H1 (cell line): ENCODE measurements around the gene PTPA. TPM values are rescaled to one million over a fixed set of nuclear protein-coding genes. Genes with fewer than 3 reads are reported as not detected.

Experiments used
- CTCF ChIA-PET: fragments of 300-600 bp; sonication (Branson Sonifier 250); formaldehyde crosslinking; loops from one replicate; lab custom pipeline; 2021; ENCODE audit not compliant: partially characterized antibody; lab: Charles Lee
- POLR2A ChIA-PET: fragments of 300-600 bp; sonication (Branson Sonifier 250); formaldehyde crosslinking; loops from one replicate; lab custom pipeline; 2021; ENCODE audit warnings: inconsistent platforms; ENCODE audit not compliant: partially characterized antibody; lab: Charles Lee
- DNase-seq, 2 experiments: peaks; one replicate each; pipeline versions ENCODE4 v3.0.0 to v3.0.0-alpha.2; 2010 to 2022; ENCODE audit warnings: low spot score in 2 of 2, low read depth in 1 of 2, mixed read lengths in 1 of 2
- FAIRE-seq: peaks from 2 replicates; lab custom pipeline; 2011; peaks lifted over from hg19 to GRCh38; lab: Jason Lieb, UNC
- H2AFZ ChIP-seq: 2 replicates; pipeline ENCODE4 v1.8.1; 2012; ENCODE audit warnings: low read length, inconsistent platforms
- H2AK5ac ChIP-seq: 2 replicates; pipeline ENCODE4 v1.6.1; 2013; ENCODE audit warnings: low read depth, low read length
- H2BK120ac ChIP-seq: replicated peaks from 2 replicates; pipeline ENCODE3; 2013; ENCODE audit warnings: low read depth, low read length, inconsistent platforms
- H2BK12ac ChIP-seq: 2 replicates; pipeline ENCODE4 v1.6.1; 2013; ENCODE audit warnings: low read depth, low read length
- H2BK15ac ChIP-seq: 2 replicates; pipeline ENCODE4 v1.6.1; 2013; ENCODE audit warnings: low read length
- H2BK20ac ChIP-seq: 2 replicates; pipeline ENCODE4 v1.6.1; 2013; ENCODE audit warnings: low read length
- H2BK5ac ChIP-seq: 2 replicates; pipeline ENCODE4 v1.6.1; 2013; ENCODE audit warnings: low read depth, low read length
- H3K14ac ChIP-seq: 2 replicates; pipeline ENCODE4 v1.6.1; 2013; ENCODE audit warnings: inconsistent platforms; ENCODE audit not compliant: insufficient read length
- H3K18ac ChIP-seq: 2 replicates; pipeline ENCODE4 v1.6.1; 2013; ENCODE audit warnings: low read length; ENCODE audit errors: extremely low read depth
- H3K23ac ChIP-seq: 2 replicates; pipeline ENCODE4 v1.6.1; 2013; ENCODE audit warnings: inconsistent platforms; ENCODE audit not compliant: insufficient read length
- H3K23me2 ChIP-seq: 2 replicates; pipeline ENCODE4 v1.6.1; 2013; ENCODE audit warnings: low read depth, low read length
- H3K27ac ChIP-seq: 2 replicates; pipeline ENCODE4 v1.6.1; 2011; ENCODE audit warnings: low read depth, low read length, inconsistent platforms
- H3K27me3 ChIP-seq, 4 experiments: replicated peaks in 1 of 4; 1 replicate in 1 of 4; 2 replicates in 3 of 4; pipeline versions ENCODE4 v1.6.1 to v1.8.1; 2011 to 2013; ENCODE audit warnings: low read length in 3 of 4, mild to moderate bottlenecking in 3 of 4, inconsistent platforms in 2 of 4, mixed read lengths in 2 of 4, moderate library complexity in 1 of 4; ENCODE audit not compliant: control insufficient read depth in 3 of 4, insufficient read depth in 3 of 4; ENCODE audit errors: extremely low read depth in 1 of 4
- H3K36me3 ChIP-seq, 4 experiments: 2 replicates each; pipeline versions ENCODE4 v1.6.1 to v1.8.1; 2011 to 2013; ENCODE audit warnings: mild to moderate bottlenecking in 4 of 4, low read length in 3 of 4, moderate library complexity in 2 of 4, control low read depth in 1 of 4, inconsistent platforms in 1 of 4; ENCODE audit not compliant: insufficient read depth in 4 of 4, control insufficient read depth in 2 of 4
- H3K4ac ChIP-seq: replicated peaks from 2 replicates; pipeline ENCODE3; 2013; ENCODE audit warnings: low read length, low read depth, mixed read lengths, inconsistent platforms; ENCODE audit not compliant: insufficient read length
- H3K4me1 ChIP-seq, 4 experiments: replicated peaks in 1 of 4; 1 replicate in 1 of 4; 2 replicates in 3 of 4; pipeline versions ENCODE4 v1.6.1 to v1.8.1; 2011 to 2013; ENCODE audit warnings: low read length in 3 of 4, inconsistent platforms in 2 of 4, mixed read lengths in 1 of 4; ENCODE audit not compliant: insufficient read depth in 4 of 4, control insufficient read depth in 3 of 4
- H3K4me2 ChIP-seq, 2 experiments: 2 replicates each; pipeline versions ENCODE4 v1.6.1 to v1.8.1; 2011 to 2013; ENCODE audit warnings: low read depth in 2 of 2, low read length in 2 of 2, control low read depth in 1 of 2, inconsistent platforms in 1 of 2, mild to moderate bottlenecking in 1 of 2; ENCODE audit not compliant: insufficient read depth in 1 of 2
- H3K4me3 ChIP-seq, 4 experiments: fragments of 200-600, 300-600 bp in 1 of 4; sonication (generic), shearing (Covaris generic), sonication (Bioruptor Twin) in 1 of 4; 2 replicates each; pipeline versions ENCODE4 v1.5.1 to v1.8.1; 2011 to 2016; ENCODE audit warnings: low read length in 4 of 4, low read depth in 3 of 4, control low read depth in 2 of 4, inconsistent platforms in 2 of 4, mild to moderate bottlenecking in 2 of 4, mixed read lengths in 1 of 4, moderate library complexity in 1 of 4; ENCODE audit not compliant: insufficient read depth in 2 of 4; ENCODE audit errors: extremely low read depth in 1 of 4
- H3K56ac ChIP-seq: replicated peaks from 2 replicates; pipeline ENCODE3; 2013; ENCODE audit warnings: low read depth, mild to moderate bottlenecking, mixed read lengths, low read length, inconsistent platforms; ENCODE audit not compliant: insufficient read length
- H3K79me1 ChIP-seq: 2 replicates; pipeline ENCODE4 v1.6.1; 2013; ENCODE audit warnings: low read depth, low read length, control low read depth
- H3K79me2 ChIP-seq, 2 experiments: 2 replicates each; pipeline versions ENCODE4 v1.6.1 to v1.8.1; 2012 to 2013; ENCODE audit warnings: low read length in 2 of 2, mild to moderate bottlenecking in 2 of 2, inconsistent platforms in 1 of 2; ENCODE audit not compliant: insufficient read depth in 2 of 2, control insufficient read depth in 1 of 2
- H3K9ac ChIP-seq, 4 experiments: replicated peaks in 1 of 4; 1 replicate in 1 of 4; 2 replicates in 3 of 4; pipeline versions ENCODE4 v1.6.1 to v1.8.1; 2011 to 2013; ENCODE audit warnings: low read depth in 3 of 4, low read length in 3 of 4, control low read depth in 2 of 4, mild to moderate bottlenecking in 2 of 4, moderate library complexity in 2 of 4, inconsistent platforms in 1 of 4; ENCODE audit errors: extremely low read depth in 1 of 4
- H3K9me3 ChIP-seq, 2 experiments: 2 replicates each; pipeline versions ENCODE4 v1.6.1 to v1.8.1; 2012 to 2013; ENCODE audit warnings: mild to moderate bottlenecking in 2 of 2, moderate library complexity in 2 of 2, control low read depth in 1 of 2, inconsistent platforms in 1 of 2, low read depth in 1 of 2, low read length in 1 of 2, mixed read lengths in 1 of 2; ENCODE audit not compliant: insufficient read depth in 2 of 2
- H4K20me1 ChIP-seq, 2 experiments: replicated peaks in 1 of 2; 2 replicates each; pipeline versions ENCODE3 to v1.8.1; 2011 to 2013; ENCODE audit warnings: inconsistent platforms in 2 of 2, low read length in 2 of 2, mild to moderate bottlenecking in 1 of 2; ENCODE audit not compliant: insufficient read depth in 2 of 2, control insufficient read depth in 1 of 2
- H4K5ac ChIP-seq: 2 replicates; pipeline ENCODE4 v1.6.1; 2013; ENCODE audit warnings: low read length, low read depth, mixed read lengths, inconsistent platforms; ENCODE audit not compliant: insufficient read length
- H4K8ac ChIP-seq: 2 replicates; pipeline ENCODE4 v1.8.0; 2013; ENCODE audit warnings: mild to moderate bottlenecking, moderate library complexity, low read length, inconsistent platforms; ENCODE audit not compliant: insufficient read depth; ENCODE audit errors: extremely low read depth
- H4K91ac ChIP-seq: replicated peaks from 2 replicates; pipeline ENCODE3; 2013; ENCODE audit warnings: low read length, mixed read lengths, inconsistent platforms; ENCODE audit not compliant: insufficient read length
- CBX5 ChIP-seq: fragments of 300-800, 300-1000 bp; sonication (generic); IDR thresholded peaks from 2 replicates; pipeline ENCODE4 v1.7.1; 2016; ENCODE audit warnings: antibody characterized with exemption, low read length, low read depth
- GABPA ChIP-seq: IDR thresholded peaks from 2 replicates; pipeline ENCODE4 v1.6.1; 2011; ENCODE audit warnings: mild to moderate bottlenecking, low read length, moderate library complexity, borderline replicate concordance; ENCODE audit not compliant: insufficient read depth
- KDM4A ChIP-seq: IDR thresholded peaks from one replicate; pipeline ENCODE4 v1.7.1; 2012; ENCODE audit warnings: low read depth, mild to moderate bottlenecking, moderate library complexity, low read length, inconsistent platforms; ENCODE audit not compliant: severe bottlenecking
- MAX ChIP-seq: IDR thresholded peaks from 2 replicates; pipeline ENCODE4 v1.6.1; 2012; ENCODE audit warnings: inconsistent platforms
- PHF8 ChIP-seq: fragments of 200-600 bp; sonication (generic); conservative IDR thresholded peaks from 2 replicates; pipeline ENCODE4 v1.7.1; 2012; ENCODE audit warnings: low read depth, mild to moderate bottlenecking, inconsistent platforms, low read length, moderate library complexity
- POLR2A ChIP-seq, 2 experiments: IDR thresholded peaks; 1 replicate in 1 of 2; 2 replicates in 1 of 2; pipeline ENCODE4 v1.6.1; 2011; ENCODE audit warnings: low read depth in 2 of 2, low read length in 2 of 2, mild to moderate bottlenecking in 2 of 2; ENCODE audit errors: control extremely low read depth in 1 of 2
- RNF2 ChIP-seq: fragments of 200-900, 300-1000 bp; sonication (generic); IDR thresholded peaks from 2 replicates; pipeline ENCODE4 v1.7.1; 2016; ENCODE audit warnings: borderline replicate concordance, low read depth, mild to moderate bottlenecking, antibody characterized with exemption, low read length; ENCODE audit not compliant: poor library complexity, severe bottlenecking; ENCODE audit errors: missing control alignments
- SIRT6 ChIP-seq: IDR thresholded peaks from one replicate; pipeline ENCODE4 v1.7.1; 2012; ENCODE audit warnings: low read length, inconsistent platforms
- TAF1 ChIP-seq: IDR thresholded peaks from 2 replicates; pipeline ENCODE4 v1.6.1; 2011; ENCODE audit warnings: mild to moderate bottlenecking, low read depth, low read length
- TAF7 ChIP-seq: optimal IDR thresholded peaks from 2 replicates; pipeline ENCODE3; 2011; ENCODE audit warnings: low read depth, mild to moderate bottlenecking, inconsistent platforms, low read length, moderate library complexity, borderline replicate concordance
- TBP ChIP-seq: IDR thresholded peaks from 2 replicates; pipeline ENCODE4 v1.6.1; 2011; ENCODE audit warnings: low read depth, low read length, improper control_type of control experiment
- TCF12 ChIP-seq: IDR thresholded peaks from 2 replicates; pipeline ENCODE4 v1.6.1; 2011; ENCODE audit warnings: low read depth, mild to moderate bottlenecking, low read length
- WGBS, 2 experiments: shearing (Covaris generic) in 1 of 2; methylation state at CpG; one replicate each; pipeline versions ENCODE4 v1.1.6 to v1.1.7; 2013 to 2015; ENCODE audit warnings: low lambda C conversion rate in 2 of 2, mixed read lengths in 2 of 2, inconsistent platforms in 1 of 2, low coverage in 1 of 2, missing lambda C conversion rate in 1 of 2; ENCODE audit not compliant: insufficient replicate concordance in 2 of 2, insufficient coverage in 1 of 2, insufficient read length in 1 of 2; ENCODE audit errors: extremely low coverage in 1 of 2, missing lambda C conversion rate in 1 of 2; 5-methylcytosine and 5-hydroxymethylcytosine counted together
- polyA plus RNA-seq, 7 experiments: library from polyadenylated mRNA; depleted of rRNA in 3 of 7; stranded (reverse) in 5 of 7; unstranded in 2 of 7; fragments of >200 nt in 5 of 7; fragments of 200-250 nt in 2 of 7; gene quantifications; 1 replicate in 5 of 7; 2 replicates in 1 of 7; 4 replicates in 1 of 7; pipeline versions ENCODE4 v1.2.1 to v1.2.3, GENCODE V29; 2011 to 2013; ENCODE audit warnings: missing spikeins in 2 of 7, mixed read lengths in 2 of 7
- total RNA-seq: library from RNA; stranded (reverse); fragmentation: NEBNext Ultra II Directional; extraction: Animal tissue kit (Norgen Biotek cat#: 25700); gene quantifications from 2 replicates; pipeline ENCODE4 v1.2.1, GENCODE V29; 2021

The PTPA gene
- total and polyA plus RNA-seq, 2 of the 8 experiments (the other 6 are each of a cell fraction or from before 2014, with no cell fraction given): 114 to 145 TPM

GRCh38 chr9:129111528-129112151, 425 bp downstream of the PTPA start:
- CTCF ChIA-PET: interaction anchor here (0.6 to 9.7 kb wide), 4 partner anchors 9 to 159 kb away, joined by 3 to 64 read pairs (median 4); no protein-coding TSS in a partner anchor
- H2BK120ac ChIP-seq: peak overlapping the region; percentile 78
- peak overlapping the region; percentile 99 for H3K56ac ChIP-seq
- H3K4me1 ChIP-seq: peaks cover 0 to 5% (median 3%) of the 10 kb centered on the region in 4 experiments; a peak in 3 of 7 replicates
- H3K14ac ChIP-seq: no peak overlapping the region
- FAIRE-seq (no peak), DNase-seq (no peak)
- 4% methylated on average over 15 of the region's 37 CpGs; no CpG with 5 or more reads in 1 of the 2 experiments for WGBS, 2 experiments
- H3K27me3 ChIP-seq: peaks cover 0 to 15% (median 13%) of the 10 kb centered on the region in 4 experiments; a peak in 5 of 7 replicates
- H2AK5ac ChIP-seq: no peak overlapping the region
- H3K23me2 ChIP-seq: peaks cover 10% of the 10 kb centered on the region
- H2BK20ac ChIP-seq: no peak overlapping the region
- H2BK5ac ChIP-seq: peak overlapping the region; percentile 93
- peaks cover 4% of the 10 kb centered on the region for H3K79me1 ChIP-seq
- peak overlapping the region; percentile 99 for H4K5ac ChIP-seq
- peak overlapping the region; percentile 55 to 94 (median 94) for H3K9ac ChIP-seq
- H4K91ac ChIP-seq: peak overlapping the region; percentile 96
- POLR2A ChIA-PET: interaction anchor here (0.5 to 4.3 kb wide), 10 partner anchors 10 to 110 kb away, joined by 3 to 21 read pairs (median 6); no protein-coding TSS in a partner anchor
- H3K4me2 ChIP-seq: peak overlapping the region; percentile 84 to 99
- H3K23ac ChIP-seq: no peak overlapping the region
- peak overlapping the region; percentile 66; the same call in 1 of the 2 replicates for H2AFZ ChIP-seq
- peak overlapping the region; percentile 99 for H4K8ac ChIP-seq
- H3K18ac ChIP-seq: peak overlapping the region; percentile 99
- H3K36me3 ChIP-seq: no peaks in the 10 kb centered on the region
- H3K9me3 ChIP-seq: no peaks in the 10 kb centered on the region
- H2BK15ac ChIP-seq: no peak overlapping the region
- H3K4me3 ChIP-seq: peak overlapping the region; percentile 75 to 95 (median 89)
- H3K4ac ChIP-seq: peak overlapping the region; percentile 91
- peak overlapping the region; percentile 95 for H3K27ac ChIP-seq
- peaks cover 0 to 42% of the 10 kb centered on the region in 2 experiments; a peak in 3 of 4 replicates for H3K79me2 ChIP-seq
- no peak overlapping the region; the same call in 1 of the 2 replicates for H2BK12ac ChIP-seq
- H4K20me1 ChIP-seq: peaks cover 0 to 2% of the 10 kb centered on the region in 2 experiments
- TF ChIP-seq TAF7 (peak; percentile 12), KDM4A (peak; percentile 33), POLR2A (IDR thresholded peaks at IDR 0.05; ENCODE audit: control extremely low read depth in 1 of 2, low read depth in 2 of 2, low read length in 2 of 2) (peak in 1 of 2 experiments; percentile 70; a peak in 1 of 3 replicates), GABPA (no peak), TBP (no peak; the same call in 1 of the 2 replicates), CBX5 (no peak), TCF12 (no peak), SIRT6 (no peak), MAX (0 out of 2 replicates have a peak, but pooled peaks have one; percentile 29), TAF1 (peak; percentile 9), PHF8 (peak; percentile 71), RNF2 (no peak)
